GM21576 (cell line): ENCODE measurements around the gene BCKDHA.
"Not testable (repeated sequence)": the region's sequence is repeated elsewhere in the genome, so short reads cannot be mapped to it uniquely, and the experiment has no call there.

Experiments
- ATAC-seq: cut with Tn5 transposase; IDR thresholded peaks from one replicate; pipeline ENCODE4 v1.9.1; 2021; ENCODE audit warnings: mild to moderate bottlenecking, moderate library complexity; ENCODE audit not compliant: unreplicated experiment

BCKDHA gene

GRCh38 chr19:41364524-41365391, 32.9 kb upstream of the BCKDHA start:
- ATAC-seq = no peak

- ATAC-seq = no peak
These were observed 31.5 kb upstream of the BCKDHA start for GRCh38 chr19:41366089-41366488.

GRCh38 chr19:41367848-41368301, 29.7 kb upstream of the BCKDHA start:
- ATAC-seq = no peak

- no peak for ATAC-seq
These were observed 27.8 kb upstream of the BCKDHA start for GRCh38 chr19:41369769-41370168.

- ATAC-seq = not testable (repeated sequence)
These were observed 26.5 kb upstream of the BCKDHA start for GRCh38 chr19:41371119-41371518.

GRCh38 chr19:41371541-41371940, 26.1 kb upstream of the BCKDHA start:
- no peak for ATAC-seq

- no peak for ATAC-seq
These were observed 25.1 kb upstream of the BCKDHA start for GRCh38 chr19:41372501-41372900.

GRCh38 chr19:41373993-41374392, 23.6 kb upstream of the BCKDHA start:
- no peak for ATAC-seq

- ATAC-seq = no peak
These were observed 21.2 kb upstream of the BCKDHA start, which contains the start of gene TMEM91 for GRCh38 chr19:41376241-41376997. TMEM91 (plus strand) TSS chr19:41376533; CDS start chr19:41378310, 1,777 bp downstream.

GRCh38 chr19:41376998-41377365, 20.6 kb upstream of the BCKDHA start:
- no peak for ATAC-seq

- no peak for ATAC-seq
These were observed 19.5 kb upstream of the BCKDHA start for GRCh38 chr19:41377977-41378709.

GRCh38 chr19:41381536-41381935, 16.1 kb upstream of the BCKDHA start:
- not testable (repeated sequence) for ATAC-seq

GRCh38 chr19:41384351-41384750, 13.3 kb upstream of the BCKDHA start:
- no peak for ATAC-seq

GRCh38 chr19:41386442-41386841, 11.2 kb upstream of the BCKDHA start:
- no peak for ATAC-seq

- ATAC-seq = no peak
These were observed 6.0 kb upstream of the BCKDHA start for GRCh38 chr19:41391618-41392017.

- no peak for ATAC-seq
These were observed 4.8 kb upstream of the BCKDHA start for GRCh38 chr19:41392775-41393174.

- ATAC-seq = no peak
These were observed 2.3 kb upstream of the BCKDHA start for GRCh38 chr19:41395355-41395754.

GRCh38 chr19:41398050-41398418, 416 bp downstream of the BCKDHA start:
- no peak for ATAC-seq

GRCh38 chr19:41398598-41398997, 980 bp downstream of the BCKDHA start:
- ATAC-seq = no peak

- no peak for ATAC-seq
These were observed 1.5 kb downstream of the BCKDHA start for GRCh38 chr19:41399091-41399490.

- no peak for ATAC-seq
These were observed 1.9 kb downstream of the BCKDHA start for GRCh38 chr19:41399525-41399924.
